ENCODE measurements around the gene MMP2. TPM values are rescaled to one million over a fixed set of nuclear protein-coding genes. Genes with fewer than 3 reads are reported as not detected.

The MMP2 gene
- total RNA-seq, 4 donors from 2014 or later: 211 to 368 (median 256) TPM

- peaks cover 26 to 53% (median 41%) of the 10 kb centered on the region in 4 donors for H3K4me1 ChIP-seq
- peak; percentile 86 for DNase-seq (ENCODE audit: extremely low spot score)
- intact Hi-C loops (cut with DNase I): no loop called here
Measured at GRCh38 chr16:55496509-55497145, 17.6 kb downstream of the MMP2 start.

GRCh38 chr16:55497558-55497957, 18.6 kb downstream of the MMP2 start:
- H3K36me3 ChIP-seq: peaks cover 0 to 55% (median 9%) of the 10 kb centered on the region in 4 donors

More at GRCh38 chr16:55496509-55497145, 17.6 kb downstream of the MMP2 start:
- no peak overlapping the region for H3K27ac ChIP-seq (replicated peaks in 1 of 4)
- H3K36me3 ChIP-seq: peaks cover 0 to 55% (median 9%) of the 10 kb centered on the region in 4 donors
- WGBS: 82% methylated on average over 8 of the region's 8 CpGs
- H3K4me3 ChIP-seq: no peak overlapping the region
- no peak for TF ChIP-seq EP300 (IDR thresholded peaks at IDR 0.05)
- TF ChIP-seq POLR2A (IDR thresholded peaks at IDR 0.05; ENCODE audit: low read depth): no peak
- TF ChIP-seq CTCF (IDR thresholded peaks at IDR 0.05): no peak
- TF ChIP-seq POLR2AphosphoS5 (IDR thresholded peaks at IDR 0.05): no peak
- H3K27me3 ChIP-seq: no peaks in the 10 kb centered on the region
- H3K9me3 ChIP-seq: no peaks in the 10 kb centered on the region

GRCh38 chr16:55498101-55498500, 19.1 kb downstream of the MMP2 start:
- TF ChIP-seq POLR2A (IDR thresholded peaks at IDR 0.05; ENCODE audit: low read depth): no peak
- TF ChIP-seq POLR2AphosphoS5 (IDR thresholded peaks at IDR 0.05): no peak
- no peak for TF ChIP-seq CTCF (IDR thresholded peaks at IDR 0.05)
- no peak for TF ChIP-seq EP300 (IDR thresholded peaks at IDR 0.05)
- Histone ChIP-seq H3K9me3 (no peaks in the 10 kb centered on the region), H3K4me1 (peaks cover 40 to 64% (median 55%) of the 10 kb centered on the region in 4 donors), H3K27me3 (no peaks in the 10 kb centered on the region), H3K4me3 (no peak overlapping the region), H3K27ac (replicated peaks in 1 of 4) (no peak overlapping the region), H3K36me3 (peaks cover 0 to 50% (median 9%) of the 10 kb centered on the region in 4 donors)
- 90% methylated on average over 6 of the region's 6 CpGs for WGBS
- intact Hi-C loops (cut with DNase I): no loop called here
- peak; percentile 88 for DNase-seq (ENCODE audit: extremely low spot score)

More at GRCh38 chr16:55497558-55497957, 18.6 kb downstream of the MMP2 start:
- no peak overlapping the region for H3K4me3 ChIP-seq
- no peak for TF ChIP-seq CTCF (IDR thresholded peaks at IDR 0.05)
- TF ChIP-seq POLR2A (IDR thresholded peaks at IDR 0.05; ENCODE audit: low read depth): no peak
- no peak for TF ChIP-seq POLR2AphosphoS5 (IDR thresholded peaks at IDR 0.05)
- no peak for TF ChIP-seq EP300 (IDR thresholded peaks at IDR 0.05)
- no peak overlapping the region for H3K27ac ChIP-seq (replicated peaks in 1 of 4)
- peak; percentile 78 for DNase-seq (ENCODE audit: extremely low spot score)
- no peaks in the 10 kb centered on the region for H3K9me3 ChIP-seq
- 96% methylated on average over 5 of the region's 5 CpGs for WGBS
- intact Hi-C loops (cut with DNase I): no loop called here
- H3K27me3 ChIP-seq: no peaks in the 10 kb centered on the region
- H3K4me1 ChIP-seq: peaks cover 34 to 58% (median 50%) of the 10 kb centered on the region in 4 donors

- peaks cover 45 to 72% (median 66%) of the 10 kb centered on the region in 4 donors for H3K4me1 ChIP-seq
- WGBS: 88% methylated on average over 3 of the region's 3 CpGs
Measured at GRCh38 chr16:55499281-55499680, 20.3 kb downstream of the MMP2 start.

More at GRCh38 chr16:55499281-55499680, 20.3 kb downstream of the MMP2 start:
- no peak for DNase-seq (ENCODE audit: extremely low spot score)
- Histone ChIP-seq H3K27ac (replicated peaks in 1 of 4) (peak overlapping the region in 1 of 4 donors; percentile 2), H3K4me3 (no peak overlapping the region), H3K9me3 (no peaks in the 10 kb centered on the region), H3K36me3 (peaks cover 0 to 53% (median 9%) of the 10 kb centered on the region in 4 donors), H3K27me3 (no peaks in the 10 kb centered on the region)
- intact Hi-C loops (cut with DNase I): no loop called here
- no peak for TF ChIP-seq EP300 (IDR thresholded peaks at IDR 0.05)
- TF ChIP-seq CTCF (IDR thresholded peaks at IDR 0.05): no peak
- no peak for TF ChIP-seq POLR2AphosphoS5 (IDR thresholded peaks at IDR 0.05)
- TF ChIP-seq POLR2A (IDR thresholded peaks at IDR 0.05; ENCODE audit: low read depth): no peak

Measured in esophagus muscularis mucosa (tissue), 4 donors.